Measurements from ENCODE around the gene DNAI1.
A peak's percentile ranks its signal among the peaks of the same experiment; 100 is the strongest.
"Not testable (repeated sequence)": the region's sequence is repeated elsewhere in the genome, so short reads cannot be mapped to it uniquely, and the experiment has no call there.

The DNAI1 gene

GRCh38 chr9:34426347-34427074, 32.1 kb upstream of the DNAI1 start:
- no peak for DNase-seq (ENCODE audit: low spot score)

GRCh38 chr9:34428325-34428958, 30.2 kb upstream of the DNAI1 start:
- DNase-seq (ENCODE audit: low spot score): no peak
- no peak for TF ChIP-seq CTCF (IDR thresholded peaks at IDR 0.05; ENCODE audit: extremely low read depth, missing control alignments)

More at GRCh38 chr9:34426347-34427074, 32.1 kb upstream of the DNAI1 start:
- no peak for TF ChIP-seq CTCF (IDR thresholded peaks at IDR 0.05; ENCODE audit: extremely low read depth, missing control alignments)

GRCh38 chr9:34430843-34431437, 27.7 kb upstream of the DNAI1 start:
- DNase-seq (ENCODE audit: low spot score): peak; percentile 43
- no peak for TF ChIP-seq CTCF (IDR thresholded peaks at IDR 0.05; ENCODE audit: extremely low read depth, missing control alignments)

GRCh38 chr9:34431667-34432066, 26.9 kb upstream of the DNAI1 start:
- no peak for TF ChIP-seq CTCF (IDR thresholded peaks at IDR 0.05; ENCODE audit: extremely low read depth, missing control alignments)
- no peak for DNase-seq (ENCODE audit: low spot score)

GRCh38 chr9:34437006-34437925, 21.3 kb upstream of the DNAI1 start:
- DNase-seq (ENCODE audit: low spot score): peak; percentile 80

GRCh38 chr9:34437926-34438307, 20.7 kb upstream of the DNAI1 start:
- DNase-seq (ENCODE audit: low spot score): not testable (repeated sequence)

More at GRCh38 chr9:34437006-34437925, 21.3 kb upstream of the DNAI1 start:
- peak; percentile 73 for TF ChIP-seq CTCF (IDR thresholded peaks at IDR 0.05; ENCODE audit: extremely low read depth, missing control alignments)

- DNase-seq (ENCODE audit: low spot score): not testable (repeated sequence)
Observed at GRCh38 chr9:34438465-34438864, 20.1 kb upstream of the DNAI1 start.

GRCh38 chr9:34440017-34440416, 18.6 kb upstream of the DNAI1 start:
- DNase-seq (ENCODE audit: low spot score): no peak
- no peak for TF ChIP-seq CTCF (IDR thresholded peaks at IDR 0.05; ENCODE audit: extremely low read depth, missing control alignments)
